SK-N-MC (cell line): ENCODE data around the gene ALAS1.

Source experiments
- EZH2 ChIP-seq: fragments of 200-600 bp; sonication (generic); IDR thresholded peaks from one replicate; pipeline ENCODE4 v1.6.1; 2017; ENCODE audit warnings: antibody characterized with exemption
- POLR2AphosphoS5 ChIP-seq: IDR thresholded peaks from 2 replicates; pipeline ENCODE4 v1.6.1; 2012; ENCODE audit warnings: mild to moderate bottlenecking, low read depth, low read length, borderline replicate concordance

DNA sequence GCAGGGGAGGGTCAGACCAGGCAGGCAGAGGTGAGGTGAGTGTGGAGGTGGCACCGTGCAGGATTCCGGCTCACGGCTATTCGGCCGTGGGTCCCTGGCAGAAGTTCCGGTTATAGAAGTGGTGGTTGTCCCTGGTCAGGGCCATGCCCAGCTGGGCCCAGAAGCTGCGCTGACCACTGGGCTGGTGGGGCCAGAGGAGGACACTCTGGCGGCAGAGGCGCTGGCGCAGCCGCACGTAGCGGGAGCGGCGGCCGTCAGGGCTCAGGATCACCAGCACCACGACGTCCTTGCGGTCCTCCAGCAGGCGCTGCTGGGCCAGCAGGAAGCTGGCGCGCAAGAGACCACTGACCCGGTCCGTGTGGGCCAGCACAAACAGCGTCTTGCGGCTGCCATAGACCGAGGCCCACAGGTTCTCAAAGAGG, 23.2 kb downstream of the ALAS1 start:
- no peak for TF ChIP-seq POLR2AphosphoS5
- no peak for TF ChIP-seq EZH2
